Activated CD4-positive, alpha-beta T cell treated with anti-CD3 and anti-CD28 coated beads, Interleukin-2, amount 50 U/mL, for 24 hours (primary cell): Measurements from ENCODE around the gene GPR107.

Experiments
- DNase-seq, 2 donors: peaks; one replicate each; pipeline ENCODE4 v3.0.0-alpha.2; 2020; ENCODE audit warnings: low read depth in 1 of 2, low spot score in 1 of 2

GPR107 gene

GRCh38 chr9:130128733-130129431 is 75.2 kb downstream of the GPR107 start:
- peak; percentile 30 to 58 for DNase-seq

- peak in 1 of 2 donors; percentile 30 for DNase-seq
Measured at GRCh38 chr9:130129432-130130061, 75.8 kb downstream of the GPR107 start.

- DNase-seq, result no peak
Measured at GRCh38 chr9:130132746-130133145, 79.0 kb downstream of the GPR107 start.

GRCh38 chr9:130137081-130137640 is 83.5 kb downstream of the GPR107 start:
- no peak for DNase-seq

GRCh38 chr9:130137641-130138081 is 84.0 kb downstream of the GPR107 start:
- DNase-seq, result no peak

GRCh38 chr9:130138171-130138653 is 84.5 kb downstream of the GPR107 start:
- DNase-seq, result no peak

GRCh38 chr9:130138791-130139190 is 85.1 kb downstream of the GPR107 start:
- no peak for DNase-seq

- DNase-seq, result no peak
Measured at GRCh38 chr9:130139251-130139650, 85.5 kb downstream of the GPR107 start.

GRCh38 chr9:130140706-130141105 is 87.0 kb downstream of the GPR107 start:
- DNase-seq, result peak in 1 of 2 donors; percentile 33

GRCh38 chr9:130142056-130142455 is 88.3 kb downstream of the GPR107 start:
- no peak for DNase-seq

GRCh38 chr9:130142641-130143040 is 88.9 kb downstream of the GPR107 start:
- no peak for DNase-seq

GRCh38 chr9:130143279-130143893 is 89.7 kb downstream of the GPR107 start:
- no peak for DNase-seq

GRCh38 chr9:130143958-130144366 is 90.3 kb downstream of the GPR107 start:
- no peak for DNase-seq

GRCh38 chr9:130144703-130145102 is 91.0 kb downstream of the GPR107 start:
- DNase-seq, result no peak

GRCh38 chr9:130145658-130146057 is 92.0 kb downstream of the GPR107 start:
- DNase-seq, result no peak

GRCh38 chr9:130147198-130147597 is 93.5 kb downstream of the GPR107 start:
- DNase-seq, result no peak

- no peak for DNase-seq
Measured at GRCh38 chr9:130147910-130148309, 94.2 kb downstream of the GPR107 start.

GRCh38 chr9:130149031-130149430 is 95.3 kb downstream of the GPR107 start:
- DNase-seq, result no peak

- no peak for DNase-seq
Measured at GRCh38 chr9:130149654-130150286, 96.1 kb downstream of the GPR107 start.

GRCh38 chr9:130150779-130151382 is 97.2 kb downstream of the GPR107 start:
- no peak for DNase-seq

- no peak for DNase-seq
Measured at GRCh38 chr9:130154816-130155215, 101.1 kb downstream of the GPR107 start.
